Mucosa of gallbladder (tissue), 1 donor: ENCODE data around the gene NAPB. TPM values are rescaled to one million over a fixed set of nuclear protein-coding genes. Genes with fewer than 3 reads are reported as not detected.

Source experiments
- DNase-seq: peaks from one replicate; pipeline ENCODE4 v3.0.0-alpha.2; 2020; ENCODE audit warnings: low spot score
- total RNA-seq: library from RNA; stranded (reverse); gene quantifications from one replicate; pipeline ENCODE4 v1.2.1, GENCODE V29; 2021
- donor health status: DM: no; HTN: no; CAD: no.

Gene NAPB
- total RNA-seq, 1 donor from 2014 or later = 12.4 TPM

GRCh38 chr20:23406880-23407279 lies 14.4 kb downstream of the NAPB start:
- no peak for DNase-seq

GRCh38 chr20:23404196-23404595 lies 17.1 kb downstream of the NAPB start:
- no peak for DNase-seq

- no peak for DNase-seq
Measured at GRCh38 chr20:23403751-23404150, 17.5 kb downstream of the NAPB start.

GRCh38 chr20:23401051-23401450 lies 20.2 kb downstream of the NAPB start:
- no peak for DNase-seq

- no peak for DNase-seq
Measured at GRCh38 chr20:23399568-23400241, 21.6 kb downstream of the NAPB start.

GRCh38 chr20:23397961-23398360 lies 23.3 kb downstream of the NAPB start:
- no peak for DNase-seq

- no peak for DNase-seq
Measured at GRCh38 chr20:23396950-23397627, 24.2 kb downstream of the NAPB start.

GRCh38 chr20:23393996-23394775 lies 27.1 kb downstream of the NAPB start:
- DNase-seq = no peak

- no peak for DNase-seq
Measured at GRCh38 chr20:23391707-23392310, 29.5 kb downstream of the NAPB start.

GRCh38 chr20:23390091-23390774 lies 31.1 kb downstream of the NAPB start:
- no peak for DNase-seq

- no peak for DNase-seq
Measured at GRCh38 chr20:23387118-23387443, 34.2 kb downstream of the NAPB start.

GRCh38 chr20:23386304-23387117 lies 34.8 kb downstream of the NAPB start:
- no peak for DNase-seq

GRCh38 chr20:23381876-23382275 lies 39.4 kb downstream of the NAPB start:
- DNase-seq = no peak

GRCh38 chr20:23379772-23380171 lies 41.5 kb downstream of the NAPB start:
- no peak for DNase-seq

GRCh38 chr20:23375827-23376226 lies 45.5 kb downstream of the NAPB start:
- no peak for DNase-seq

- no peak for DNase-seq
Measured at GRCh38 chr20:23374441-23374840, 46.8 kb downstream of the NAPB start.

- DNase-seq = no peak
Measured at GRCh38 chr20:23371496-23371895, 49.8 kb downstream of the NAPB start.

GRCh38 chr20:23370873-23371272 lies 50.4 kb downstream of the NAPB start:
- no peak for DNase-seq

GRCh38 chr20:23370274-23370673 lies 51.0 kb downstream of the NAPB start:
- DNase-seq = no peak

- DNase-seq = no peak
Measured at GRCh38 chr20:23369072-23369823, 52.0 kb downstream of the NAPB start.
